Activated CD4-positive, alpha-beta T cell treated with anti-CD3 and anti-CD28 coated beads, Interleukin-2, amount 10 ng/mL, durations not matched to agents 24 days and 14 days (primary cell): ENCODE data around the gene MIEF2. TPM values are rescaled to one million over a fixed set of nuclear protein-coding genes. Genes with fewer than 3 reads are reported as not detected.

Experiments
- DNase-seq: peaks from one replicate; pipeline ENCODE4 v3.0.0; 2022
- H3K27ac Mint-ChIP-seq: one replicate; pipeline ENCODE4 v1.8.0; 2022; ENCODE audit warnings: mild to moderate bottlenecking, mixed read lengths
- H3K27me3 Mint-ChIP-seq: one replicate; pipeline ENCODE4 v1.8.0; 2022; ENCODE audit warnings: mixed read lengths
- H3K36me3 Mint-ChIP-seq: one replicate; pipeline ENCODE4 v1.8.0; 2022; ENCODE audit warnings: low read depth, mild to moderate bottlenecking, mixed read lengths
- H3K4me1 Mint-ChIP-seq: one replicate; pipeline ENCODE4 v1.8.0; 2021; ENCODE audit warnings: mixed read lengths
- H3K4me3 Mint-ChIP-seq: one replicate; pipeline ENCODE4 v1.8.0; 2022; ENCODE audit warnings: mild to moderate bottlenecking, moderate library complexity, mixed read lengths
- H3K9me3 Mint-ChIP-seq: one replicate; pipeline ENCODE4 v1.8.0; 2021; ENCODE audit warnings: mixed read lengths
- intact Hi-C: fragments of 100-400 bp; cut with micrococcal nuclease; formaldehyde crosslinking; loops from one replicate; pipeline ENCODE4 v1.15.1; 2023
- total RNA-seq: library from RNA; stranded (reverse); gene quantifications from 2 replicates; pipeline ENCODE4 v1.2.3, GENCODE V29; 2022

Gene MIEF2
- total RNA-seq, 1 donor from 2014 or later = 4.3 TPM

GRCh38 chr17:18245038-18245776 lies 15.3 kb upstream of the MIEF2 start:
- Mint-ChIP-seq H3K4me3 (no peak overlapping the region), H3K36me3 (peaks cover 31% of the 10 kb centered on the region), H3K27ac (no peak overlapping the region), H3K9me3 (no peaks in the 10 kb centered on the region), H3K27me3 (no peaks in the 10 kb centered on the region), H3K4me1 (peaks cover 4% of the 10 kb centered on the region)
- no peak for DNase-seq
- intact Hi-C loops = no loop called here

- intact Hi-C loops = no loop called here
- H3K4me3 Mint-ChIP-seq = no peak overlapping the region
- no peak overlapping the region for H3K27ac Mint-ChIP-seq
- peaks cover 37% of the 10 kb centered on the region for H3K36me3 Mint-ChIP-seq
- peaks cover 6% of the 10 kb centered on the region for H3K4me1 Mint-ChIP-seq
- no peaks in the 10 kb centered on the region for H3K9me3 Mint-ChIP-seq
- no peak for DNase-seq
- H3K27me3 Mint-ChIP-seq = no peaks in the 10 kb centered on the region
These were observed 14.2 kb upstream of the MIEF2 start for GRCh38 chr17:18246109-18246725.

- intact Hi-C loops = no loop called here
- no peak overlapping the region for H3K27ac Mint-ChIP-seq
- H3K4me1 Mint-ChIP-seq = peaks cover 6% of the 10 kb centered on the region
- no peaks in the 10 kb centered on the region for H3K27me3 Mint-ChIP-seq
- DNase-seq = peak; percentile 83
- H3K9me3 Mint-ChIP-seq = no peaks in the 10 kb centered on the region
- no peak overlapping the region for H3K4me3 Mint-ChIP-seq
- peaks cover 44% of the 10 kb centered on the region for H3K36me3 Mint-ChIP-seq
These were observed 13.4 kb upstream of the MIEF2 start for GRCh38 chr17:18246880-18247612.

- DNase-seq = no peak
- Mint-ChIP-seq H3K27me3 (no peaks in the 10 kb centered on the region), H3K27ac (no peak overlapping the region), H3K36me3 (peaks cover 47% of the 10 kb centered on the region), H3K9me3 (no peaks in the 10 kb centered on the region), H3K4me1 (peaks cover 6% of the 10 kb centered on the region), H3K4me3 (no peak overlapping the region)
- intact Hi-C loops = loop anchor here (2.0 kb wide), 1 partner anchor 67 kb away; the partner anchor contains the start of genes SMCR8 and TOP3A
These were observed 12.9 kb upstream of the MIEF2 start for GRCh38 chr17:18247613-18248001.

- Mint-ChIP-seq H3K9me3 (no peaks in the 10 kb centered on the region), H3K4me3 (no peak overlapping the region), H3K27ac (no peak overlapping the region), H3K27me3 (no peaks in the 10 kb centered on the region), H3K36me3 (peaks cover 50% of the 10 kb centered on the region), H3K4me1 (peaks cover 6% of the 10 kb centered on the region)
- DNase-seq = peak; percentile 90
- intact Hi-C loops = loop anchor here (2.0 kb wide), 1 partner anchor 66 kb away; the partner anchor contains the start of genes SMCR8 and TOP3A
These were observed 12.1 kb upstream of the MIEF2 start for GRCh38 chr17:18248300-18248731.

GRCh38 chr17:18248811-18249210 lies 11.7 kb upstream of the MIEF2 start:
- Mint-ChIP-seq H3K27ac (no peak overlapping the region), H3K9me3 (no peaks in the 10 kb centered on the region), H3K36me3 (peaks cover 53% of the 10 kb centered on the region), H3K4me3 (no peak overlapping the region), H3K4me1 (peaks cover 6% of the 10 kb centered on the region), H3K27me3 (no peaks in the 10 kb centered on the region)
- intact Hi-C loops = loop anchor here (2.0 kb wide), 1 partner anchor 66 kb away; the partner anchor contains the start of genes SMCR8 and TOP3A
- DNase-seq = no peak

GRCh38 chr17:18250259-18250658 lies 10.2 kb upstream of the MIEF2 start:
- intact Hi-C loops = no loop called here
- Mint-ChIP-seq H3K4me1 (peaks cover 6% of the 10 kb centered on the region), H3K36me3 (peaks cover 59% of the 10 kb centered on the region), H3K27me3 (no peaks in the 10 kb centered on the region), H3K4me3 (no peak overlapping the region), H3K27ac (no peak overlapping the region), H3K9me3 (no peaks in the 10 kb centered on the region)
- no peak for DNase-seq

- H3K9me3 Mint-ChIP-seq = no peaks in the 10 kb centered on the region
- H3K27me3 Mint-ChIP-seq = no peaks in the 10 kb centered on the region
- intact Hi-C loops = no loop called here
- no peak for DNase-seq
- no peak overlapping the region for H3K4me3 Mint-ChIP-seq
- H3K4me1 Mint-ChIP-seq = peaks cover 6% of the 10 kb centered on the region
- peaks cover 57% of the 10 kb centered on the region for H3K36me3 Mint-ChIP-seq
- no peak overlapping the region for H3K27ac Mint-ChIP-seq
These were observed 9.8 kb upstream of the MIEF2 start for GRCh38 chr17:18250708-18251107.

- H3K27ac Mint-ChIP-seq = no peak overlapping the region
- H3K27me3 Mint-ChIP-seq = no peaks in the 10 kb centered on the region
- H3K9me3 Mint-ChIP-seq = no peaks in the 10 kb centered on the region
- peaks cover 6% of the 10 kb centered on the region for H3K4me1 Mint-ChIP-seq
- intact Hi-C loops = no loop called here
- no peak for DNase-seq
- H3K4me3 Mint-ChIP-seq = no peak overlapping the region
- H3K36me3 Mint-ChIP-seq = peaks cover 62% of the 10 kb centered on the region
These were observed 9.3 kb upstream of the MIEF2 start for GRCh38 chr17:18251204-18251603.

GRCh38 chr17:18252160-18252559 lies 8.3 kb upstream of the MIEF2 start:
- peaks cover 58% of the 10 kb centered on the region for H3K36me3 Mint-ChIP-seq
- DNase-seq = no peak
- intact Hi-C loops = no loop called here
- H3K4me1 Mint-ChIP-seq = peaks cover 12% of the 10 kb centered on the region
- H3K27me3 Mint-ChIP-seq = no peaks in the 10 kb centered on the region
- H3K27ac Mint-ChIP-seq = no peak overlapping the region
- no peak overlapping the region for H3K4me3 Mint-ChIP-seq
- no peaks in the 10 kb centered on the region for H3K9me3 Mint-ChIP-seq

- no peak overlapping the region for H3K27ac Mint-ChIP-seq
- no peak overlapping the region for H3K4me3 Mint-ChIP-seq
- H3K27me3 Mint-ChIP-seq = no peaks in the 10 kb centered on the region
- no peaks in the 10 kb centered on the region for H3K9me3 Mint-ChIP-seq
- H3K4me1 Mint-ChIP-seq = peaks cover 16% of the 10 kb centered on the region
- DNase-seq = no peak
- intact Hi-C loops = no loop called here
- peaks cover 54% of the 10 kb centered on the region for H3K36me3 Mint-ChIP-seq
These were observed 7.1 kb upstream of the MIEF2 start for GRCh38 chr17:18253187-18253884.

GRCh38 chr17:18253947-18254821 lies 6.3 kb upstream of the MIEF2 start:
- intact Hi-C loops = no loop called here
- H3K4me3 Mint-ChIP-seq = no peak overlapping the region

More at GRCh38 chr17:18253947-18254821, 6.3 kb upstream of the MIEF2 start:
- no peak for DNase-seq
- peaks cover 51% of the 10 kb centered on the region for H3K36me3 Mint-ChIP-seq
- H3K4me1 Mint-ChIP-seq = peaks cover 17% of the 10 kb centered on the region
- no peak overlapping the region for H3K27ac Mint-ChIP-seq
- H3K9me3 Mint-ChIP-seq = no peaks in the 10 kb centered on the region
- no peaks in the 10 kb centered on the region for H3K27me3 Mint-ChIP-seq
